ENCODE measurements around the gene GOT1. TPM values are rescaled to one million over a fixed set of nuclear protein-coding genes. Genes with fewer than 3 reads are reported as not detected.

GOT1 gene
- total RNA-seq, 1 experiment from 2014 or later: 48.1 TPM

DNA sequence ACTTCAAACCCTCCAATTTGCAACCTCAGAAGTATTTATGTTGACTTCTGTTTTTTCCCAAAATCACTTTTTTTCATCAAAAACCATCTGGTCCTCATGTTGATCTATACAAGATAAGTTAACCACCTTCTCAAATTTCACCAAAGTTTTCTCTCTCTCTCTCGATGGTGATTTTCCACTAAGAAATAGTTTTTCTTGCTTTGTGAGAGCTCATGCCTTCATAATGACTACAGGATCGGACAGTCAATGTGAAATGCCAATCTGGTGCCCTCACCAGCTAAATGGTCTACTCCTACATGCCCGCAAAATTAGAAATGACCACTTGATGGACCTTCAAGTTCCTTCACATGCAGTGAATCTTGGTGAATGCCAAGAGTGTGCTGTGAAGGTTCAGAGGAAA lies 60.9 kb downstream of the GOT1 start:
- no peak for DNase-seq
- H3K4me3 ChIP-seq: no peak overlapping the region
- H3K9me3 ChIP-seq (replicated peaks): no peaks in the 10 kb centered on the region
- no peaks in the 10 kb centered on the region for H3K4me1 ChIP-seq
- no peak overlapping the region for H3K27ac ChIP-seq
- no peaks in the 10 kb centered on the region for H3K36me3 ChIP-seq
- H3K27me3 ChIP-seq: no peaks in the 10 kb centered on the region; the same call in 1 of the 2 replicates

DNA sequence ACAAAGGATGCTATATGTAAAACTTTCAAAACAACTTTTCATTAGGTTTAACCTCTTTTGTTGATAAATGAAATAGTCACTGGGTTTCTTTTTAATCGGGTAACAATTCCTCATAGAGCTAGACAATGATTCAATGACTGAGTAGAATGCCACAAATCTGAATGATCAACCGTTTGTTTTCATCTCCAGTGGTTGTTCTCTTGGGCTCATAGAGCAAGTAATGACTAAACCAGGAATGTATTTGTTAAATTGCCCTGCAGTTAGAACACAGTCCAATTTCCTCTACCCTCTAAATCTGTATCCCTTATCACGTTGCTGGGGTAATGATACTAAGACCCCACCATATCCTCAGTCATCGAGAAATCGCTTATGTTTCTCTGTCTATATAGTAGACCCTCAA lies 61.3 kb downstream of the GOT1 start:
- Histone ChIP-seq H3K36me3 (no peaks in the 10 kb centered on the region), H3K9me3 (replicated peaks) (no peaks in the 10 kb centered on the region), H3K27ac (no peak overlapping the region), H3K4me1 (no peaks in the 10 kb centered on the region), H3K4me3 (no peak overlapping the region), H3K27me3 (no peaks in the 10 kb centered on the region; the same call in 1 of the 2 replicates)
- no peak for DNase-seq

- DNase-seq: no peak
- Histone ChIP-seq H3K27ac (no peak overlapping the region), H3K4me3 (no peak overlapping the region), H3K9me3 (replicated peaks) (no peaks in the 10 kb centered on the region), H3K36me3 (no peaks in the 10 kb centered on the region), H3K4me1 (no peaks in the 10 kb centered on the region), H3K27me3 (no peaks in the 10 kb centered on the region; the same call in 1 of the 2 replicates)
Observed at GRCh38 chr10:99368646-99369045, 61.8 kb downstream of the GOT1 start.

- Histone ChIP-seq H3K27me3 (no peaks in the 10 kb centered on the region; the same call in 1 of the 2 replicates), H3K4me3 (no peak overlapping the region), H3K36me3 (no peaks in the 10 kb centered on the region), H3K27ac (no peak overlapping the region), H3K9me3 (replicated peaks) (no peaks in the 10 kb centered on the region), H3K4me1 (no peaks in the 10 kb centered on the region)
- no peak for DNase-seq
Observed at GRCh38 chr10:99366666-99367065, 63.8 kb downstream of the GOT1 start.

- Histone ChIP-seq H3K27ac (no peak overlapping the region), H3K27me3 (no peaks in the 10 kb centered on the region; the same call in 1 of the 2 replicates), H3K36me3 (no peaks in the 10 kb centered on the region), H3K4me1 (no peaks in the 10 kb centered on the region), H3K9me3 (replicated peaks) (no peaks in the 10 kb centered on the region), H3K4me3 (no peak overlapping the region)
- no peak for DNase-seq
Observed at GRCh38 chr10:99365736-99366135, 64.7 kb downstream of the GOT1 start.

DNA sequence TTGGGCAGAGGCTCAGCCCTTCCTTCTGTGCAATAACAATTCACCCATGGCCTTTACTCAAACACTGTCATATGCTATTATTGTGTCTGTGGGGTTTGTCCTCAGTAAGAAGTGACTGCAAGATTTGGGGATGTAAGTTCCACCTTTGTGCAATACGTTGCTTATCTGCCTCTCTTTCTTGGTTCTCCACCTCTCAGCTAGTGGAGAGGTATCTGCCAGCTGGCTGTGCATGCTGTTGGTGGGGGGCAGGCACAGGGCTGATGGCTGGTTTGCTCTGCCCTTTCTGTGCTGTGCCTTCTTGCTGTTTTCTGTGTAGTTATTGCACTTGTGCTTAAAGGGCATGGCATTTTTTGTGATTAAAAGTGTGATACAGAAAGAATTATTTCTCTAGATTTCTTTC lies 65.1 kb downstream of the GOT1 start:
- H3K27me3 ChIP-seq: no peaks in the 10 kb centered on the region
- no peak overlapping the region for H3K27ac ChIP-seq
- H3K4me1 ChIP-seq: no peaks in the 10 kb centered on the region
- H3K4me3 ChIP-seq: no peak overlapping the region
- no peaks in the 10 kb centered on the region for H3K9me3 ChIP-seq (replicated peaks)
- no peaks in the 10 kb centered on the region for H3K36me3 ChIP-seq
- DNase-seq: no peak

- no peaks in the 10 kb centered on the region for H3K27me3 ChIP-seq
- no peak for DNase-seq
- no peaks in the 10 kb centered on the region for H3K9me3 ChIP-seq (replicated peaks)
- no peak overlapping the region for H3K4me3 ChIP-seq
- H3K27ac ChIP-seq: no peak overlapping the region
- H3K36me3 ChIP-seq: no peaks in the 10 kb centered on the region
- H3K4me1 ChIP-seq: no peaks in the 10 kb centered on the region
Observed at GRCh38 chr10:99364125-99364524, 66.3 kb downstream of the GOT1 start.

DNA sequence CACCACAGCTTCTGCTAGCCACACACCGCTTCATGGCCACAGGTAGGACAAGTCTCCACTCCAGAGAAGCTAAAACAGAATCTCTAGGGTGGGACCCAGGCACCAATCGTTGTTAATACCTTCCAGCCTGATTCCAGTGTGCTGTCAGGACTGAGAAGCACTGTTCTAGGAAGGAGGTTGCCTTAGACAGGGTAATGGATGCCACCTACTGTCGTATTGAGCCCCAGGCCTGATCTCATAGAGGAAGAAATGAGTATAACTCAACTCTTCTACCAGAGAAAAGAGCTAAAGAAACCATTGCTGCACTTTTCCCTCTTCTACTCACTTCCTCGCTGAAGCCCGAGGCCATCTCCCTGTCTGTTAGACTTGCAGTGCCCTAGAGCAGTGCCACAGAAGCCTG lies 69.5 kb downstream of the GOT1 start:
- H3K27ac ChIP-seq: no peak overlapping the region
- H3K4me3 ChIP-seq: no peak overlapping the region
- peaks cover under 1% of the 10 kb centered on the region; the same call in 1 of the 2 replicates for H3K27me3 ChIP-seq

DNA sequence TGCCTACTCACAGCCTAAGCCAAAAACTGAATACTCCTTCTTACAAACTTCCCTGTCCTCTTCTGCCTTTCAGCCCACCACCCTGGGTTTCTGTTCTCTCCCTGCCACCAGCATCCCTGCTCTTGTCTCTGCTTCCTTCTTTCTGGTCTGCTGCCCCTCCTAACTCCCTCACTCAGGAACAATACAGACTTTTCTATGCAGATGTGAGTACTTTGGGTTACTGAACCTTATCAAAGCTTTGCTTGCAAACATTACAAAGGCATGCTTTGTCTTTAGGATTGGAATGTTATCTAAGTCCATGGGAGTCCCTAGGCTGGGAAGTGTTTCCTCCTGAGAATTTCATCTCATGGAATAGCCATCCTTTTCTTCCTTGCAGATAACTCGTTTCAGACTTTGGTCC lies 72.3 kb downstream of the GOT1 start:
- no peak overlapping the region for H3K27ac ChIP-seq
- no peak for DNase-seq
- no peaks in the 10 kb centered on the region for H3K9me3 ChIP-seq (replicated peaks)
- peaks cover 16% of the 10 kb centered on the region for H3K27me3 ChIP-seq
- H3K4me3 ChIP-seq: no peak overlapping the region
- H3K4me1 ChIP-seq: no peaks in the 10 kb centered on the region
- H3K36me3 ChIP-seq: no peaks in the 10 kb centered on the region

More for the DNA sequence above, 69.5 kb downstream of the GOT1 start:
- Histone ChIP-seq H3K4me1 (no peaks in the 10 kb centered on the region), H3K36me3 (no peaks in the 10 kb centered on the region), H3K9me3 (replicated peaks) (no peaks in the 10 kb centered on the region)
- DNase-seq: no peak

- no peak overlapping the region for H3K4me3 ChIP-seq
- peaks cover 20% of the 10 kb centered on the region for H3K27me3 ChIP-seq
- no peaks in the 10 kb centered on the region for H3K9me3 ChIP-seq (replicated peaks)
- H3K36me3 ChIP-seq: no peaks in the 10 kb centered on the region
- H3K4me1 ChIP-seq: no peaks in the 10 kb centered on the region
- no peak overlapping the region for H3K27ac ChIP-seq
- no peak for DNase-seq
Observed at GRCh38 chr10:99357691-99358090, 72.7 kb downstream of the GOT1 start.

DNA sequence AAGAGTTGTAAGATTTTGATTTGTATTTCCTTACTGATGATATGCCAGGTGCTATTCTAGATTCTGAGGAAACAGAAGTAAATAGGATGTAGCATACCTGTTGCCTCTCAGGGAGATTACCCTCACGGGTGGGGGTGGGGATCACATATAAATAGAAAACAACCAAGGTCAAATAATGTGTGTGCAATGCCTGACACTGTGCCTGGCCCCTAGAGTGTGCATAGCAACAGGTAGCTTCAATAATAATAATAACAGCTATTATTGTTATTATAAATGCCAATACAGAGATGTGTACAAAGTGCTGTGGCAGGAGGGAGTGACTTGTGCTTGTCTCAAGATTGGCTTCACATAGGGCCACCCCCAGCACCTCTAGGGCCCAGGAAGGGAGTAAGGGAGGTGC lies 77.2 kb downstream of the GOT1 start:
- H3K27me3 ChIP-seq: peaks cover 24% of the 10 kb centered on the region
- H3K4me3 ChIP-seq: no peak overlapping the region

DNA sequence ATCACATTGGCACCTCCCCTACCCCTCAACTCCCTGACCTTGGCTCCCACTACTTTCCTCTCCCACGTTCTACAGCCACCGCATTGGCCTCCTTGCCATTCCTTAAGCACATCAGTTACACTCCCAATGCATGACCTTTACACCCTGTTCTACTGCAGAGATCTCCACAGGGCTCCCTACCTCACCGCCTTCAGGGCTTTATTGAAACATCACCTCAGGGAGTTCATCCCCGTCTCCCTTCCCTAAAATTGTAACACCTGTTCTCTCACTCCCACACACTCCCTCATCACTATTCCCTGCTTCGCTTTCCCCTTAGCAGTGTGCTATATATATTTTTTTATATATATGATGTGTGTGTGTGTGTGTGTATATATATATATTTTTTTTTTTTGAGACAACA lies 82.8 kb downstream of the GOT1 start:
- H3K4me3 ChIP-seq: no peak overlapping the region
- peaks cover 4% of the 10 kb centered on the region; the same call in 1 of the 2 replicates for H3K27me3 ChIP-seq
- 0 out of 2 replicates have a peak, but pooled peaks cover 3% of the 10 kb centered on the region for H3K9me3 ChIP-seq (replicated peaks)
- no peak for DNase-seq
- no peak overlapping the region for H3K27ac ChIP-seq
- peaks cover 22% of the 10 kb centered on the region for H3K4me1 ChIP-seq
- H3K36me3 ChIP-seq: no peaks in the 10 kb centered on the region

More for the DNA sequence above, 77.2 kb downstream of the GOT1 start:
- Histone ChIP-seq H3K36me3 (no peaks in the 10 kb centered on the region), H3K4me1 (no peaks in the 10 kb centered on the region), H3K9me3 (replicated peaks) (0 out of 2 replicates have a peak, but pooled peaks cover 3% of the 10 kb centered on the region), H3K27ac (no peak overlapping the region)
- no peak for DNase-seq

Other genes with a start within 250 kb of the GOT1 start
- not detected in 2 replicates for gene HPSE2, start 194.8 kb downstream of the GOT1 start, total RNA-seq (2014; rRNA removed; shearing (Covaris generic))
- not detected in 2 replicates for gene CNNM1, start 101.3 kb downstream of the GOT1 start, total RNA-seq (2014; rRNA removed; shearing (Covaris generic))
- gene NKX2-3, start 102.3 kb upstream of the GOT1 start, total RNA-seq (2014; rRNA removed; shearing (Covaris generic)): not detected in 2 replicates
- 18.0 and 20.6 TPM in 2 replicates for gene SLC25A28, start 189.8 kb upstream of the GOT1 start, total RNA-seq (2014; rRNA removed; shearing (Covaris generic))
- 17.5 and 19.7 TPM in 2 replicates for gene ENTPD7, start 228.9 kb upstream of the GOT1 start, total RNA-seq (2014; rRNA removed; shearing (Covaris generic))

All from SJCRH30 (cell line).